DMS 273 (cell line): ENCODE results near the gene GALNT2.

Source experiments
- DNase-seq: peaks from one replicate; lab custom pipeline; 2025; ENCODE audit not compliant: unreplicated experiment; lab: John Stamatoyannopoulos, UW

The GALNT2 gene

DNA sequence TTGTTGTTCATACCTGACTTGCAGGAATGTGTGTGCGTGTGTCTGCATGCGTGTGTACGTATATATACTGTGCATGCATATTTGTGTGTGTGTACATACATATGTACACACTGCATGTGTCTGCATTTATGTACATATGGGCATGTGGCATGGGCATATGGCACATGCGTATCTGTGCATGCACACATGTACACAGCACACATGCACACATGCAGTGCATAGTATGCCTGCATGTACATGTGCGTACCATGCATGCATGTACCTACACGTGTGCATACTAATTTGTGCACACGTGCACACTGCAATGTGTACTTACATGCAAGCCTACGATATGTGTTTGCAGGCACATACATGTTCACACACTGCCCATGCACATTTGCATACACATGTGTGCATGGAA lies 43.9 kb downstream of the GALNT2 start:
- no peak for DNase-seq

- DNase-seq, result no peak
These were observed 45.2 kb downstream of the GALNT2 start for GRCh38 chr1:230112131-230112701.

GRCh38 chr1:230112782-230113181 lies 45.7 kb downstream of the GALNT2 start:
- no peak for DNase-seq

GRCh38 chr1:230113235-230113592 lies 46.2 kb downstream of the GALNT2 start:
- DNase-seq, result no peak

GRCh38 chr1:230113593-230114236 lies 46.7 kb downstream of the GALNT2 start:
- no peak for DNase-seq

- no peak for DNase-seq
These were observed 47.2 kb downstream of the GALNT2 start for GRCh38 chr1:230114237-230114651.

GRCh38 chr1:230117694-230118093 lies 50.7 kb downstream of the GALNT2 start:
- DNase-seq, result no peak

GRCh38 chr1:230119340-230119739 lies 52.3 kb downstream of the GALNT2 start:
- DNase-seq, result no peak

DNA sequence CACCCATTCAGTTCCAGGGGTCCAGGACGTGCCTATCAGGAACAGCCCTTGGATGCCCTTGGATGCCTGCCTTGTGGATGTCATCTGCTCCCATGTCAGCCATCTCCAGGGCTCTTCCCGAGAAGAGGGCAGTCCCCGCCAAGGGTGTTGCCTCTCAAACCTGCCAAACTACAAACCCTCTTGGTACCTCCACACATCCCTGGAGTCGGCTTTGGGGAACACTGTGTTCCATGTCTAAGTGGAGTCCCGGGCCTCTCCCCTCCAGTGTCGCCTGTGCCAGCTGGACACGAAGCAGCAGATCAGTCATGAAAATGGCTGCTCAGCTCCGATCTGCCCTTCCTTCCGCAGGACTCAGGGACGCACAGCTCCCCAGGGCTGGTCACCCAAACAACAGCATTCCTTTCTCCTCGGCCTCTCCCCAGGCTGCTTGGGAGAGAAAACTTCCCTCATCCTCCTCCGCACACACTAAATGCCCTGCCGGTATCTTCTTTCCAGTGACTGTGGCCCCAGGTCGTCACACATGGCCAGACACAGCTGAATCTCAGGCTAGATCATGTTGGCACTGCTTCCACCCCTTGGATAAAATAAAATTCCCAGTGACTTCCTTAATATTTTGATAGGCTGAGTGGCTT lies 53.4 kb downstream of the GALNT2 start:
- DNase-seq, result no peak

DNA sequence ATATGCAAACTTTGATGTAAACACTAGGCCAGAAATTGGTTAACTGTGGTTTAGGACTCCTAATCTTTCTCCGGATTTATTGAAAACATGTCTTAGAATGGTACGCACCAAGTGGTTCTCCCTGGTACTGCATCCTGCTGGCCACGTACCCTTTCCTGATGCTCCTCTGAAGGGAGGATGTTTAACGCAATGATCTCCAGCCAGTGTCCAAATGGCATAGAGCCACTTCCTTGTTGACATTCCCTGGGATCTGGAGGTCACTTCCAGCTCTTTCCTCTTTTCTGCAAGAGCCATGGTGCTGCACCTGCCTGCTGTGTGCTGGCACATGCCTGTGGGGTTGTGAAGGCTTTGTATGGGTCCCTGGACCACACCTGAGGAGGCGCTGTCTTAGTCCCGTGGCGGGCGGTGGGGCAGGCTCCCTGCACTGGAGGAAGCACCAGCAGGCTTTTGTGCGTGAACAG lies 53.9 kb downstream of the GALNT2 start:
- DNase-seq, result peak; percentile 51

- DNase-seq, result no peak
These were observed 54.9 kb downstream of the GALNT2 start for GRCh38 chr1:230121950-230122349.

DNA sequence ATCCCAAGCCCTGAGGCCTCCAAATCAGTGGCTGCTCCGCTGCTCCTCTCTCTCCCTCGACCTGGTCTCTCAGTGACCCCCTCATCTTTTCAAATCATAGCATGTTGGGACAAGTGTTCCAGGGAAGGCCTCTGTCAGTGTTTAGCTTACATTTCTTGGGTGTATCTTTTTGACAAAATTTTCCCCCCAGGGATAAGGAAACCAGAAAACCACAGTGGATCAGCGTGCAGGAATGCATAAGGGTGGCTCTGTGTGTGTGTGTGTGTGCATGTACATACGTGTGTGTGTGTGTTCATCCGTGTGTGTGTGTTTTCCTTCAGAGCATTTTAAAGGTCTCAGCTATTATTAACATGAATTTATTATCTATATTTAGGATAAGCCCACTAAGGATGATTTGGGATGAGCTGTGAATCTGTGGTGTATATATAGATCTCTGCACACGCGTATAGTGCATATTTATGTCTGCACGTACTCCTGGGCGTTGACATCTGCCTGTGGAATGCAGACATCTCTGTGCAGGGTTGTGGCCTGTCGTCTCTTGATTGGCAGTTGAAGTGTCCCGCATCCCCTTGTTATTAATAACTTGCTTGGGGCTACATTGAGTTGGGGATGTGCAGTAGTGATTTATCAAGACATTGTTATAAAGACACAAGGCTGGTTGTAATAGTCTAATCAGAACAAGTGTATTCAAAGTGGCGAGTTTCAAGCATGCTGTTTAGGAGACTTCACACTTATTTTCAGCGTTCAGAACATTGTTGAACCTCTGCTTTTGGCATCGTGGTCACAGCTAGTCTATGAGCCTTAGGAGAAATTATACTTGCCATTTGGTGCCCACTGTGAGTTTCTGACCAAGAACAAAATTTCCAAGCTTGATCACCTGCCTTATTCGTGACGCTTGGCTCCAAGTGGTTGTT lies 55.6 kb downstream of the GALNT2 start:
- DNase-seq, result no peak

- no peak for DNase-seq
These were observed 56.5 kb downstream of the GALNT2 start for GRCh38 chr1:230123280-230124185.

- no peak for DNase-seq
These were observed 57.4 kb downstream of the GALNT2 start for GRCh38 chr1:230124186-230125128.

GRCh38 chr1:230125141-230125540 lies 58.1 kb downstream of the GALNT2 start:
- DNase-seq, result no peak

GRCh38 chr1:230125640-230126528 lies 58.8 kb downstream of the GALNT2 start:
- DNase-seq, result no peak

DNA sequence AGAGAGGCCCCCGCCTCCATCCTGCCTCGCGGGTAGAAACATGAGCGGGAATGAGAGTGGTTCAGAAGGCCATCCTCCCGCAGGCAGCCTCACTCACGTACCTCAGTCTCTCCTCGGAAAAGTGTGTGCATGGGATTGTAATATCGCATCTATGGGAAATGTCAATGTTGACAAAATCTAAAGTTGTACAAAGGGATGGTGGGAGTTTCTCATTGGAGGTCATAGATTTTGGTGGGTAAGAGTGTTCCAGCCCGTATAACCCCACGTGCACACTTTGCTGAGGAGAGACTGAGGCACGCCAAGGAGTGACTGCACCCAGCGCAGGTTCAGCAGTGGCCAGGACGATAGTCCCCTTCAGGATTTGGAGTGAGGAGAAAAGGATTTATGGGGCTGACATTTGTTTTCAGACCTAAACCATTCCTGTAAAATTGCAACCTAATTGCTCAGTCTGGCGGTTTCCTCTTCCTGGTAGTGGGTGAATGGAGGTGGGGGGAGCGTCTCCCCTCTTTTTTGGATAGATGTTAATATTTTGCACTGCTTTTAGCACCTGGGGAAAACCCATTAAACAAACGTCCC lies 59.6 kb downstream of the GALNT2 start:
- no peak for DNase-seq
